RWPE2 (cell line): ENCODE results near the gene EEF1B2.
A peak's percentile ranks its signal among the peaks of the same experiment; 100 is the strongest.
"Not testable (repeated sequence)": the region's sequence is repeated elsewhere in the genome, so short reads cannot be mapped to it uniquely, and the experiment has no call there.

Experiments used
- ATAC-seq: fragments of 200-7000 bp; cut with Tn5 transposase; 3 replicates; pipeline ENCODE4 v1.9.1; 2021; ENCODE audit warnings: low read depth
- DNase-seq: peaks from one replicate; pipeline ENCODE4 v3.0.0-alpha.2; 2020; ENCODE audit warnings: low spot score
- H3K27ac ChIP-seq: fragments of 450-650 bp; 2 replicates; pipeline ENCODE4 v1.5.1; 2017; ENCODE audit warnings: mild to moderate bottlenecking; ENCODE audit not compliant: poor library complexity, severe bottlenecking
- H3K27me3 ChIP-seq: fragments of 250-450 bp; sonication (Bioruptor Pico); 2 replicates; pipeline ENCODE4 v1.5.1; 2021; ENCODE audit warnings: mild to moderate bottlenecking, moderate library complexity; ENCODE audit not compliant: insufficient read depth, poor library complexity, severe bottlenecking
- H3K36me3 ChIP-seq: fragments of 250-450 bp; sonication (Bioruptor Pico); 2 replicates; pipeline ENCODE4 v1.5.1; 2020; ENCODE audit warnings: low read depth, mild to moderate bottlenecking, moderate library complexity
- H3K4me1 ChIP-seq: fragments of 250-450 bp; sonication (Bioruptor Pico); 2 replicates; pipeline ENCODE4 v1.5.1; 2021; ENCODE audit warnings: mild to moderate bottlenecking, moderate library complexity; ENCODE audit not compliant: insufficient read depth, poor library complexity, severe bottlenecking
- H3K4me3 ChIP-seq: fragments of 250-450 bp; sonication (Bioruptor Pico); 2 replicates; pipeline ENCODE4 v1.5.1; 2021; ENCODE audit warnings: mild to moderate bottlenecking, moderate library complexity; ENCODE audit not compliant: severe bottlenecking
- H3K9me3 ChIP-seq: fragments of 250-450 bp; sonication (Bioruptor Pico); 2 replicates; pipeline ENCODE4 v1.5.1; 2021; ENCODE audit warnings: mild to moderate bottlenecking, moderate library complexity; ENCODE audit not compliant: severe bottlenecking
- TF ChIP-seq, protein P1 (sequence below): fragments of 450-650 bp; IDR thresholded peaks from one replicate; pipeline ENCODE4 v1.5.1; 2017; ENCODE audit warnings: mild to moderate bottlenecking, moderate library complexity; ENCODE audit not compliant: poor library complexity, severe bottlenecking

EEF1B2 gene

GRCh38 chr2:206145665-206146064 lies 14.0 kb upstream of the EEF1B2 start:
- no peak for DNase-seq
- Histone ChIP-seq H3K9me3 (no peaks in the 10 kb centered on the region), H3K36me3 (peaks cover 84% of the 10 kb centered on the region), H3K4me1 (no peaks in the 10 kb centered on the region), H3K27ac (no peak overlapping the region), H3K27me3 (no peaks in the 10 kb centered on the region), H3K4me3 (no peak overlapping the region)
- TF ChIP-seq, protein P1, sequence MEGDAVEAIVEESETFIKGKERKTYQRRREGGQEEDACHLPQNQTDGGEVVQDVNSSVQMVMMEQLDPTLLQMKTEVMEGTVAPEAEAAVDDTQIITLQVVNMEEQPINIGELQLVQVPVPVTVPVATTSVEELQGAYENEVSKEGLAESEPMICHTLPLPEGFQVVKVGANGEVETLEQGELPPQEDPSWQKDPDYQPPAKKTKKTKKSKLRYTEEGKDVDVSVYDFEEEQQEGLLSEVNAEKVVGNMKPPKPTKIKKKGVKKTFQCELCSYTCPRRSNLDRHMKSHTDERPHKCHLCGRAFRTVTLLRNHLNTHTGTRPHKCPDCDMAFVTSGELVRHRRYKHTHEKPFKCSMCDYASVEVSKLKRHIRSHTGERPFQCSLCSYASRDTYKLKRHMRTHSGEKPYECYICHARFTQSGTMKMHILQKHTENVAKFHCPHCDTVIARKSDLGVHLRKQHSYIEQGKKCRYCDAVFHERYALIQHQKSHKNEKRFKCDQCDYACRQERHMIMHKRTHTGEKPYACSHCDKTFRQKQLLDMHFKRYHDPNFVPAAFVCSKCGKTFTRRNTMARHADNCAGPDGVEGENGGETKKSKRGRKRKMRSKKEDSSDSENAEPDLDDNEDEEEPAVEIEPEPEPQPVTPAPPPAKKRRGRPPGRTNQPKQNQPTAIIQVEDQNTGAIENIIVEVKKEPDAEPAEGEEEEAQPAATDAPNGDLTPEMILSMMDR = no peak
- no peak for ATAC-seq

DNA sequence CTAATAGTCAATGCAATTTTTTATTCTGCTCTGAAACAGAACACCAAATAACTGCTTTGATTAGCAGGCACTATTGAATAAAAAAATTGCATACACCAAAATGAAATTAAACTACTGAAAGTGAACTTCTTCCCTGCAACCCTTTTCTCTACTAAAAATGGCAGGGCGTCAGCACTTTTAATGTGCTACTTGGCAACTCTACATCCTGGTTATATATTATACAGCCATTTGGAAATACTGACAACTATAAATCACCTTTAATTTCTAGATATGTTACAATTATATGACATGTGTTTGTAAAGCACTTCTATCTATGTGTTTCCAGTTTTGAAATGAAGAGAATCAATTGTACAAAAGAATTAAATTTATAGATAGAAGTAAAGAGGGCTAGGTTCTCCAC lies 10.4 kb upstream of the EEF1B2 start:
- Histone ChIP-seq H3K27me3 (no peaks in the 10 kb centered on the region), H3K4me3 (no peak overlapping the region), H3K36me3 (peaks cover 76% of the 10 kb centered on the region), H3K9me3 (no peaks in the 10 kb centered on the region), H3K27ac (no peak overlapping the region), H3K4me1 (no peaks in the 10 kb centered on the region)
- TF ChIP-seq, protein P1 = no peak
- DNase-seq = no peak
- ATAC-seq = no peak

DNA sequence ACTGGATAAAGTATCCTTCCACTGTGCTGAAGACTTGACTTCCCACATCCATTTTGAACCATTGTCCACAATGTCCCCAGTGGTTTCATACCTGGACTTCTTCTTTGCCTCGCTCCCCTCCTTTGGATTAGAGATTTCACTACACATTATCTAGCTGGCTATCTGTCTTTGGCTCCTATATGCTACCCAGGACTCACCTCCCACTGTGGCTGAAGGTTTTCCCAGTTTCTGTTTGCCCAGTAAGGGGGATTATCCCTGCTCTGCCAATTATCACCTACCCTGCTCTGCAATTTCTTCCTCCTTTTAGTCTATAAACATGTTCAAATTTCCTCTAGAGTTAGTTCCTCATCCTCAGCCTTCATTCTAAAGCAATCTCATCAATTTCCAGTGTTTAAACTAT lies 9.5 kb upstream of the EEF1B2 start:
- Histone ChIP-seq H3K4me1 (no peaks in the 10 kb centered on the region), H3K36me3 (peaks cover 68% of the 10 kb centered on the region), H3K9me3 (no peaks in the 10 kb centered on the region), H3K27ac (no peak overlapping the region), H3K4me3 (no peak overlapping the region), H3K27me3 (no peaks in the 10 kb centered on the region)
- TF ChIP-seq, protein P1 = no peak
- DNase-seq (no peak), ATAC-seq (no peak)

DNA sequence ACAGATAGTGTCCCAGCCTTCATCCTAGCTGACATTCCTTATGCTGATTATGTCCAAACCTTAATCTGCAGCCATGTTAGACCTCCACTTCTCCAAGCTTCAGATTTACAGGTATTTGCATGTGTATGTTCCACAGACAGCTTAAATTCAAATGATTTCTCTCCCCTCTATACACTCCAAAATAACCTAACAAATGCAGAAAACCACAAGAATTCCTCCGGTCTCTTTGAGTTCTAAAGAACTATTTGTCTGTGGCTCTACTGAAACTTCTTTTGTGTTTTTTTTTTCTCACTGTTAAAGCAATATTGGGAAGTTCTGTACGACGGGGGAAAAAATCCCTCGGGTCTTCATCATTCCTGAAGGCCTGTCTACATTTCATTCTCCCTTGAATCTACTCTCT lies 9.1 kb upstream of the EEF1B2 start:
- no peak for ATAC-seq
- TF ChIP-seq, protein P1 = no peak
- Histone ChIP-seq H3K4me3 (no peak overlapping the region), H3K4me1 (no peaks in the 10 kb centered on the region), H3K9me3 (no peaks in the 10 kb centered on the region), H3K36me3 (peaks cover 64% of the 10 kb centered on the region), H3K27me3 (no peaks in the 10 kb centered on the region), H3K27ac (no peak overlapping the region)
- DNase-seq = no peak

- Histone ChIP-seq H3K4me3 (no peak overlapping the region), H3K27me3 (no peaks in the 10 kb centered on the region), H3K9me3 (no peaks in the 10 kb centered on the region), H3K36me3 (peaks cover 43% of the 10 kb centered on the region), H3K4me1 (peaks cover 5% of the 10 kb centered on the region), H3K27ac (no peak overlapping the region)
- ATAC-seq (no peak), DNase-seq (no peak)
- TF ChIP-seq, protein P1 = peak; percentile 5
These were observed 5.5 kb upstream of the EEF1B2 start for GRCh38 chr2:206154197-206154596.

DNA sequence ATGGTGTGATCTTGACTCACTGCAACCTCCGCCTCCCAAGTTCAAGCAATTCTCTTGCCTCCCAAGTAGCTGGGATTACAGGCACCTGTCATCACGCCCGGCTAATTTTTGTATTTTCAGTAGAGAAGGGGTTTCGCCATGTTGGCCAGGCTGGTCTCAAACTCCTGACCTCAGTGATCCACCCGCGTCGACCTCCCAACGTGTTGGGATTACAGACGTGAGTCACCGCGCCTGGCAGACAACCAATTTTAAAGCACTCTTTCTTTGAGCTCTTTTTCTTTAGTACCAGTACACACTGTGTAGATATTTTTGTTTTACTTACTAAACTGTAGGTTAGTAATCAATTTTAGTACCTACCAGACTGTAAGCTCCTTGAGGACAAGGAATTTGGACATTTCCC lies 2.7 kb upstream of the EEF1B2 start:
- not testable (repeated sequence) for H3K27ac ChIP-seq, H3K27me3 ChIP-seq, H3K9me3 ChIP-seq, DNase-seq, H3K4me3 ChIP-seq, ATAC-seq
- peaks cover 12% of the 10 kb centered on the region for H3K4me1 ChIP-seq
- H3K36me3 ChIP-seq = peaks cover 47% of the 10 kb centered on the region
